HUES64 (cell line): ENCODE data around the gene PPCDC.

Experiments
- H3K27ac ChIP-seq: 2 replicates; pipeline ENCODE4 v1.7.0; 2013; ENCODE audit warnings: low read depth, low read length, inconsistent platforms
- H3K27me3 ChIP-seq: 2 replicates; pipeline ENCODE4 v1.6.1; 2013; ENCODE audit warnings: mild to moderate bottlenecking, low read length; ENCODE audit not compliant: insufficient read depth
- H3K36me3 ChIP-seq: 2 replicates; pipeline ENCODE4 v1.6.1; 2013; ENCODE audit warnings: mild to moderate bottlenecking, low read length; ENCODE audit not compliant: insufficient read depth
- H3K4me1 ChIP-seq: 2 replicates; pipeline ENCODE4 v1.6.1; 2013; ENCODE audit warnings: mild to moderate bottlenecking, low read length, moderate library complexity; ENCODE audit not compliant: insufficient read depth
- H3K4me3 ChIP-seq: 2 replicates; pipeline ENCODE4 v1.5.1; 2013; ENCODE audit warnings: mild to moderate bottlenecking, low read length, moderate library complexity
- H3K9ac ChIP-seq: 2 replicates; pipeline ENCODE4 v1.6.1; 2013; ENCODE audit warnings: mild to moderate bottlenecking, low read depth, low read length
- H3K9me3 ChIP-seq: 2 replicates; pipeline ENCODE4 v1.6.1; 2013; ENCODE audit warnings: low read depth, low read length; ENCODE audit not compliant: insufficient read depth
- WGBS: fragments of 150-250, 120-280 bp; methylation state at CpG from one replicate; pipeline ENCODE4 v1.1.7; 2013; ENCODE audit warnings: missing lambda C conversion rate; 5-methylcytosine and 5-hydroxymethylcytosine counted together

The PPCDC gene

GRCh38 chr15:75058127-75058905, 34.9 kb downstream of the PPCDC start:
- Histone ChIP-seq H3K4me1 (peaks cover 17% of the 10 kb centered on the region; the same call in 1 of the 2 replicates), H3K4me3 (no peak overlapping the region), H3K36me3 (no peaks in the 10 kb centered on the region), H3K27ac (no peak overlapping the region), H3K27me3 (no peaks in the 10 kb centered on the region), H3K9me3 (no peaks in the 10 kb centered on the region), H3K9ac (no peak overlapping the region)
- 88% methylated on average over 4 of the region's 4 CpGs for WGBS

- WGBS: 85% methylated on average over 5 of the region's 5 CpGs
- no peaks in the 10 kb centered on the region for H3K27me3 ChIP-seq
- H3K27ac ChIP-seq: no peak overlapping the region
- no peaks in the 10 kb centered on the region for H3K9me3 ChIP-seq
- no peak overlapping the region for H3K4me3 ChIP-seq
- H3K9ac ChIP-seq: no peak overlapping the region
- no peaks in the 10 kb centered on the region for H3K36me3 ChIP-seq
- H3K4me1 ChIP-seq: peaks cover 13% of the 10 kb centered on the region; the same call in 1 of the 2 replicates
Measured at GRCh38 chr15:75059607-75060006, 36.2 kb downstream of the PPCDC start.

GRCh38 chr15:75061272-75061671, 37.9 kb downstream of the PPCDC start:
- Histone ChIP-seq H3K9me3 (0 out of 2 replicates have a peak, but pooled peaks cover 2% of the 10 kb centered on the region), H3K4me3 (no peak overlapping the region), H3K36me3 (no peaks in the 10 kb centered on the region), H3K27ac (no peak overlapping the region), H3K9ac (peak overlapping the region; percentile 20; the same call in 1 of the 2 replicates), H3K27me3 (no peaks in the 10 kb centered on the region), H3K4me1 (peaks cover 13% of the 10 kb centered on the region; the same call in 1 of the 2 replicates)

GRCh38 chr15:75062706-75063105, 39.3 kb downstream of the PPCDC start:
- Histone ChIP-seq H3K27ac (no peak overlapping the region), H3K36me3 (no peaks in the 10 kb centered on the region), H3K27me3 (no peaks in the 10 kb centered on the region), H3K9ac (no peak overlapping the region), H3K4me1 (peaks cover 13% of the 10 kb centered on the region; the same call in 1 of the 2 replicates), H3K4me3 (no peak overlapping the region), H3K9me3 (peaks cover 5% of the 10 kb centered on the region; the same call in 1 of the 2 replicates)
- 65% methylated on average over 3 of the region's 3 CpGs for WGBS

GRCh38 chr15:75063338-75063737, 39.9 kb downstream of the PPCDC start:
- 89% methylated on average over 4 of the region's 4 CpGs for WGBS
- H3K27ac ChIP-seq: no peak overlapping the region
- H3K9me3 ChIP-seq: peaks cover 5% of the 10 kb centered on the region; the same call in 1 of the 2 replicates
- no peaks in the 10 kb centered on the region for H3K27me3 ChIP-seq
- no peaks in the 10 kb centered on the region for H3K36me3 ChIP-seq
- H3K9ac ChIP-seq: no peak overlapping the region
- H3K4me3 ChIP-seq: no peak overlapping the region
- H3K4me1 ChIP-seq: peaks cover 7% of the 10 kb centered on the region; the same call in 1 of the 2 replicates

GRCh38 chr15:75063889-75064288, 40.5 kb downstream of the PPCDC start:
- no peaks in the 10 kb centered on the region for H3K27me3 ChIP-seq
- H3K9me3 ChIP-seq: peaks cover 5% of the 10 kb centered on the region; the same call in 1 of the 2 replicates
- no peak overlapping the region for H3K9ac ChIP-seq
- no peak overlapping the region for H3K27ac ChIP-seq
- 0 out of 2 replicates have a peak, but pooled peaks cover 7% of the 10 kb centered on the region for H3K4me1 ChIP-seq
- 93% methylated on average over 9 of the region's 9 CpGs for WGBS
- H3K4me3 ChIP-seq: no peak overlapping the region
- H3K36me3 ChIP-seq: no peaks in the 10 kb centered on the region

GRCh38 chr15:75064846-75065245, 41.5 kb downstream of the PPCDC start:
- Histone ChIP-seq H3K4me1 (0 out of 2 replicates have a peak, but pooled peaks cover 7% of the 10 kb centered on the region), H3K27me3 (no peaks in the 10 kb centered on the region), H3K9me3 (peaks cover 5% of the 10 kb centered on the region; the same call in 1 of the 2 replicates), H3K9ac (no peak overlapping the region), H3K36me3 (no peaks in the 10 kb centered on the region), H3K27ac (no peak overlapping the region), H3K4me3 (no peak overlapping the region)
- 80% methylated on average over 1 of the region's 2 CpGs for WGBS

- no peak overlapping the region for H3K4me3 ChIP-seq
- no peak overlapping the region for H3K27ac ChIP-seq
- 0 out of 2 replicates have a peak, but pooled peaks cover 7% of the 10 kb centered on the region for H3K4me1 ChIP-seq
- no peaks in the 10 kb centered on the region for H3K27me3 ChIP-seq
- no peaks in the 10 kb centered on the region for H3K36me3 ChIP-seq
- peaks cover 5% of the 10 kb centered on the region; the same call in 1 of the 2 replicates for H3K9me3 ChIP-seq
- no peak overlapping the region for H3K9ac ChIP-seq
- WGBS: 81% methylated on average over 1 of the region's 1 CpG
Measured at GRCh38 chr15:75065467-75065850, 42.1 kb downstream of the PPCDC start.

- Histone ChIP-seq H3K27me3 (no peaks in the 10 kb centered on the region), H3K9me3 (peaks cover 5% of the 10 kb centered on the region; the same call in 1 of the 2 replicates), H3K4me1 (0 out of 2 replicates have a peak, but pooled peaks cover 5% of the 10 kb centered on the region), H3K36me3 (no peaks in the 10 kb centered on the region), H3K4me3 (no peak overlapping the region), H3K9ac (no peak overlapping the region), H3K27ac (no peak overlapping the region)
- WGBS: 90% methylated on average over 4 of the region's 6 CpGs
Measured at GRCh38 chr15:75065851-75066509, 42.6 kb downstream of the PPCDC start.

GRCh38 chr15:75067123-75067830, 43.9 kb downstream of the PPCDC start:
- Histone ChIP-seq H3K27me3 (no peaks in the 10 kb centered on the region), H3K9ac (no peak overlapping the region), H3K9me3 (peaks cover 5% of the 10 kb centered on the region; the same call in 1 of the 2 replicates), H3K36me3 (no peaks in the 10 kb centered on the region), H3K27ac (no peak overlapping the region), H3K4me1 (no peaks in the 10 kb centered on the region), H3K4me3 (no peak overlapping the region)
- 88% methylated on average over 3 of the region's 3 CpGs for WGBS

GRCh38 chr15:75068748-75069147, 45.4 kb downstream of the PPCDC start:
- no peak overlapping the region for H3K27ac ChIP-seq
- no peaks in the 10 kb centered on the region for H3K27me3 ChIP-seq

More at GRCh38 chr15:75068748-75069147, 45.4 kb downstream of the PPCDC start:
- Histone ChIP-seq H3K4me1 (no peaks in the 10 kb centered on the region), H3K4me3 (no peak overlapping the region), H3K9ac (no peak overlapping the region), H3K9me3 (peaks cover 5% of the 10 kb centered on the region; the same call in 1 of the 2 replicates), H3K36me3 (no peaks in the 10 kb centered on the region)
